A673 (cell line): ENCODE results near the gene MGMT. TPM values are rescaled to one million over a fixed set of nuclear protein-coding genes. Genes with fewer than 3 reads are reported as not detected.

Source experiments
- BruUV-seq: library from RNA; stranded (reverse); fragments of 400-500 nt; replicated peaks from 2 replicates; lab custom pipeline; 2021; lab: Mats Ljungman, UMichigan
- CTCF ChIA-PET: fragments of 300-600 bp; sonication (Branson Sonifier 250); formaldehyde crosslinking; loops from one replicate; lab custom pipeline; 2022; ENCODE audit warnings: antibody characterized with exemption; lab: Charles Lee
- POLR2A ChIA-PET: fragments of 300-600 bp; sonication (Branson Sonifier 250); formaldehyde crosslinking; loops from one replicate; lab custom pipeline; 2022; ENCODE audit warnings: antibody characterized with exemption; ENCODE audit not compliant: low non-redundant PET; lab: Charles Lee
- DNase-seq: peaks from one replicate; pipeline ENCODE4 v3.0.0-alpha.2; 2015; ENCODE audit warnings: low spot score
- H3K27ac ChIP-seq: fragments of 200-600 bp; sonication (generic); 2 replicates; pipeline ENCODE4 v1.5.1; 2016; ENCODE audit warnings: mixed run types, low read depth, mild to moderate bottlenecking, mixed read lengths, antibody characterized with exemption, low read length; ENCODE audit not compliant: poor library complexity, severe bottlenecking
- H3K27me3 ChIP-seq: fragments of 200-600 bp; sonication (generic); replicated peaks from 2 replicates; pipeline ENCODE4 v1.6.1; 2017; ENCODE audit warnings: mixed run types, low read depth, mild to moderate bottlenecking, mixed read lengths, antibody characterized with exemption, low read length; ENCODE audit not compliant: insufficient read depth, poor library complexity
- H3K36me3 ChIP-seq: fragments of 200-600 bp; sonication (generic); 2 replicates; pipeline ENCODE4 v1.6.1; 2016; ENCODE audit warnings: mixed run types, mild to moderate bottlenecking, mixed read lengths, antibody characterized with exemption, low read length; ENCODE audit not compliant: insufficient read depth, poor library complexity, severe bottlenecking
- H3K4me1 ChIP-seq: fragments of 200-600 bp; sonication (generic); 2 replicates; pipeline ENCODE4 v1.6.1; 2017; ENCODE audit warnings: mixed run types, mild to moderate bottlenecking, mixed read lengths, antibody characterized with exemption, low read length; ENCODE audit not compliant: insufficient read depth, poor library complexity, severe bottlenecking
- H3K4me3 ChIP-seq: fragments of 200-600 bp; sonication (generic); 2 replicates; pipeline ENCODE4 v1.5.1; 2016; ENCODE audit warnings: low read depth, mixed run types, mild to moderate bottlenecking, mixed read lengths, low read length; ENCODE audit not compliant: poor library complexity, severe bottlenecking
- H3K9me3 ChIP-seq: fragments of 200-600 bp; sonication (generic); 2 replicates; pipeline ENCODE4 v1.6.1; 2016; ENCODE audit warnings: mixed run types, low read depth, mild to moderate bottlenecking, mixed read lengths, antibody characterized with exemption, low read length; ENCODE audit not compliant: poor library complexity, severe bottlenecking
- CTCF ChIP-seq: fragments of 300-800, 200-600 bp; sonication (generic); conservative IDR thresholded peaks from 2 replicates; pipeline ENCODE4 v1.5.1; 2017; ENCODE audit warnings: low read depth, mild to moderate bottlenecking, antibody characterized with exemption, low read length, moderate library complexity, mixed read lengths
- EZH2 ChIP-seq: fragments of 200-600 bp; sonication (generic); IDR thresholded peaks from 2 replicates; pipeline ENCODE4 v1.6.1; 2017; ENCODE audit warnings: borderline replicate concordance, low read depth, mild to moderate bottlenecking, mixed read lengths, antibody characterized with exemption, low read length; ENCODE audit not compliant: poor library complexity, severe bottlenecking
- intact Hi-C: fragments of 100-400 bp; cut with micrococcal nuclease; formaldehyde crosslinking; loops from one replicate; pipeline ENCODE4 v1.10.0; 2022; ENCODE audit not compliant: unreplicated experiment
- total RNA-seq: library from RNA; stranded (reverse); gene quantifications from 2 replicates; pipeline ENCODE4 v1.2.3, GENCODE V29; 2021

MGMT gene
- total RNA-seq, 1 experiment from 2014 or later: 19.5 TPM

- Histone ChIP-seq H3K27ac (no peak overlapping the region), H3K36me3 (no peaks in the 10 kb centered on the region), H3K9me3 (no peaks in the 10 kb centered on the region), H3K27me3 (no peaks in the 10 kb centered on the region), H3K4me3 (no peak overlapping the region), H3K4me1 (no peaks in the 10 kb centered on the region)
- no peak for DNase-seq
- no TSS peak for BruUV-seq
- ChIA-PET POLR2A (no interaction called here), CTCF (no interaction called here)
- intact Hi-C loops: no loop called here
- TF ChIP-seq CTCF (no peak), EZH2 (no peak)
Measured at GRCh38 chr10:129780901-129781795, 314.1 kb downstream of the MGMT start.

GRCh38 chr10:129784291-129784690, 317.2 kb downstream of the MGMT start:
- Histone ChIP-seq H3K4me1 (no peaks in the 10 kb centered on the region), H3K27ac (no peak overlapping the region), H3K4me3 (no peak overlapping the region), H3K9me3 (no peaks in the 10 kb centered on the region), H3K36me3 (no peaks in the 10 kb centered on the region), H3K27me3 (no peaks in the 10 kb centered on the region)
- BruUV-seq: no TSS peak
- ChIA-PET POLR2A (no interaction called here), CTCF (no interaction called here)
- no peak for TF ChIP-seq EZH2
- no peak for TF ChIP-seq CTCF
- DNase-seq: no peak
- intact Hi-C loops: no loop called here

- H3K4me1 ChIP-seq: no peaks in the 10 kb centered on the region
- no peak for TF ChIP-seq EZH2
- ChIA-PET CTCF (interaction anchor here (0.6 kb wide), 1 partner anchor 1532 kb away, joined by 5 read pairs; no protein-coding TSS in a partner anchor), POLR2A (no interaction called here)
- H3K36me3 ChIP-seq: no peaks in the 10 kb centered on the region
- no TSS peak for BruUV-seq
- H3K9me3 ChIP-seq: no peaks in the 10 kb centered on the region
- H3K4me3 ChIP-seq: no peak overlapping the region
- intact Hi-C loops: no loop called here
- H3K27me3 ChIP-seq: no peaks in the 10 kb centered on the region
- no peak for DNase-seq
- no peak overlapping the region for H3K27ac ChIP-seq
Measured at GRCh38 chr10:129784891-129785290, 317.9 kb downstream of the MGMT start.
